ENCODE measurements around the gene TMEM175. TPM values are rescaled to one million over a fixed set of nuclear protein-coding genes. Genes with fewer than 3 reads are reported as not detected.

TMEM175 gene
- polyA plus RNA-seq, 1 of the 3 experiments (the other 2 are of a cell fraction), result 54.2 TPM

GRCh38 chr4:889516-889915 lies 42.7 kb upstream of the TMEM175 start (continued):
- TF ChIP-seq MAX (IDR thresholded peaks at IDR 0.05; ENCODE audit: low read depth), result no peak
- TF ChIP-seq TEAD4 (IDR thresholded peaks at IDR 0.05; ENCODE audit: borderline replicate concordance, insufficient read depth), result no peak

GRCh38 chr4:890036-890695 lies 42.1 kb upstream of the TMEM175 start:
- POLR2A ChIA-PET, result no interaction called here
- no peak overlapping the region for H3K4me3 ChIP-seq (ENCODE audit: low read depth in 2 of 2, low read length in 1 of 2)

GRCh38 chr4:891747-892146 lies 40.5 kb upstream of the TMEM175 start:
- WGBS (ENCODE audit: low lambda C conversion rate), result 100% methylated on average over 3 of the region's 10 CpGs
- peak; percentile 29; the same call in 1 of the 2 replicates for TF ChIP-seq RAD21 (IDR thresholded peaks at IDR 0.05; ENCODE audit: low read length)
- 0 out of 2 replicates have a peak, but pooled peaks have one; percentile 20 for TF ChIP-seq CTCF (IDR thresholded peaks at IDR 0.05)
- TF ChIP-seq YY1 (IDR thresholded peaks at IDR 0.05; ENCODE audit: low read depth), result no peak
- H3K27me3 ChIP-seq (ENCODE audit: insufficient read depth), result no peaks in the 10 kb centered on the region
- H3K4me2 ChIP-seq, result no peak overlapping the region
- no peak overlapping the region; a peak in 1 of 4 replicates for H3K4me3 ChIP-seq (ENCODE audit: low read depth in 2 of 2, low read length in 1 of 2)
- POLR2A ChIA-PET, result no interaction called here
- peaks cover 6 to 48% of the 10 kb centered on the region in 2 experiments for H3K36me3 ChIP-seq (replicated peaks in 1 of 2; ENCODE audit: control insufficient read depth in 1 of 2, insufficient read depth in 2 of 2, low read length in 1 of 2)
- no peak overlapping the region for H2AFZ ChIP-seq (ENCODE audit: low read depth)
- H3K9me2 ChIP-seq, result no peaks in the 10 kb centered on the region
- no peaks in the 10 kb centered on the region for H3K9me3 ChIP-seq
- H3K27ac ChIP-seq (ENCODE audit: low read depth in 2 of 2, low read length in 1 of 2), result no peak overlapping the region
- H3K9ac ChIP-seq, result no peak overlapping the region
- H4K20me1 ChIP-seq (ENCODE audit: insufficient read depth), result no peaks in the 10 kb centered on the region
- H3K79me2 ChIP-seq (ENCODE audit: insufficient read depth), result no peaks in the 10 kb centered on the region
- peak; percentile 61 for DNase-seq
- no peaks in the 10 kb centered on the region for H3K4me1 ChIP-seq (ENCODE audit: control insufficient read depth in 1 of 2, insufficient read depth in 2 of 2, low read depth in 1 of 2, low read length in 1 of 2)
- H3F3A ChIP-seq (replicated peaks; ENCODE audit: insufficient read depth), result no peaks in the 10 kb centered on the region
- CTCF ChIA-PET, result interaction anchor here (0.9 to 2.3 kb wide), 3 partner anchors 13 to 149 kb away, joined by 3 to 11 read pairs (median 4); no protein-coding TSS in a partner anchor

More at GRCh38 chr4:890036-890695, 42.1 kb upstream of the TMEM175 start:
- no peak overlapping the region for H3K27ac ChIP-seq (ENCODE audit: low read depth in 2 of 2, low read length in 1 of 2)
- CTCF ChIA-PET, result interaction anchor here (2.3 kb wide), 1 partner anchor 148 kb away, joined by 11 read pairs; no protein-coding TSS in a partner anchor
- H3F3A ChIP-seq (replicated peaks; ENCODE audit: insufficient read depth), result no peaks in the 10 kb centered on the region
- no peaks in the 10 kb centered on the region for H3K9me2 ChIP-seq
- DNase-seq, result no peak
- H2AFZ ChIP-seq (ENCODE audit: low read depth), result no peak overlapping the region
- no peaks in the 10 kb centered on the region for H3K9me3 ChIP-seq
- no peak for TF ChIP-seq GATA2 (CRISPR knock-in tag; IDR thresholded peaks at IDR 0.05)
- TF ChIP-seq SMC3 (IDR thresholded peaks at IDR 0.05; ENCODE audit: low read depth, low read length), result no peak
- no peak for TF ChIP-seq ELF1 (IDR thresholded peaks at IDR 0.05)
- TF ChIP-seq SIN3A (IDR thresholded peaks at IDR 0.05; ENCODE audit: borderline replicate concordance, low read depth, low read length), result no peak
- TF ChIP-seq USF2 (IDR thresholded peaks at IDR 0.05; ENCODE audit: borderline replicate concordance, low read depth, low read length), result no peak
- H4K20me1 ChIP-seq (ENCODE audit: insufficient read depth), result no peaks in the 10 kb centered on the region
- no peaks in the 10 kb centered on the region for H3K27me3 ChIP-seq (ENCODE audit: insufficient read depth)
- no peak overlapping the region for H3K9ac ChIP-seq
- H3K36me3 ChIP-seq (replicated peaks in 1 of 2; ENCODE audit: control insufficient read depth in 1 of 2, insufficient read depth in 2 of 2, low read length in 1 of 2), result peaks cover 6 to 42% of the 10 kb centered on the region in 2 experiments
- no peaks in the 10 kb centered on the region for H3K4me1 ChIP-seq (ENCODE audit: control insufficient read depth in 1 of 2, insufficient read depth in 2 of 2, low read depth in 1 of 2, low read length in 1 of 2)
- H3K4me2 ChIP-seq, result no peak overlapping the region
- WGBS (ENCODE audit: low lambda C conversion rate), result no CpG with 5 or more reads among the region's 22 CpGs
- H3K79me2 ChIP-seq (ENCODE audit: insufficient read depth), result no peaks in the 10 kb centered on the region

All from SK-N-SH (cell line).